C4-2B (cell line): ENCODE results near the gene LRMDA.

Experiments used
- H3K27ac ChIP-seq: fragments of 450-650 bp; 2 replicates; pipeline ENCODE4 v1.5.1; 2017
- CTCF ChIP-seq: fragments of 450-650 bp; conservative IDR thresholded peaks from 2 replicates; pipeline ENCODE4 v1.5.1; 2017; ENCODE audit warnings: mild to moderate bottlenecking
- ZFX ChIP-seq: fragments of 450-650 bp; IDR thresholded peaks from 2 replicates; pipeline ENCODE4 v1.6.1; 2017

Gene LRMDA

GRCh38 chr10:76328348-76328747 lies 896.9 kb downstream of the LRMDA start:
- TF ChIP-seq ZFX (no peak), CTCF (no peak)
- no peak overlapping the region for H3K27ac ChIP-seq

GRCh38 chr10:76329891-76330575 lies 898.6 kb downstream of the LRMDA start:
- TF ChIP-seq CTCF (no peak), ZFX (no peak)
- no peak overlapping the region for H3K27ac ChIP-seq

- TF ChIP-seq CTCF (no peak), ZFX (no peak)
- H3K27ac ChIP-seq: no peak overlapping the region
Measured at GRCh38 chr10:76331742-76332141, 900.3 kb downstream of the LRMDA start.

GRCh38 chr10:76333326-76333725 lies 901.9 kb downstream of the LRMDA start:
- TF ChIP-seq ZFX: no peak
- no peak for TF ChIP-seq CTCF
- no peak overlapping the region for H3K27ac ChIP-seq

GRCh38 chr10:76333796-76334195 lies 902.4 kb downstream of the LRMDA start:
- TF ChIP-seq ZFX (no peak), CTCF (no peak)
- no peak overlapping the region for H3K27ac ChIP-seq

GRCh38 chr10:76334255-76334654 lies 902.8 kb downstream of the LRMDA start:
- H3K27ac ChIP-seq: no peak overlapping the region
- TF ChIP-seq CTCF: no peak
- TF ChIP-seq ZFX: no peak

- TF ChIP-seq CTCF: no peak
- no peak for TF ChIP-seq ZFX
- H3K27ac ChIP-seq: no peak overlapping the region
Measured at GRCh38 chr10:76336213-76336963, 905.0 kb downstream of the LRMDA start.
